GM19324 (cell line): ENCODE results near the gene PLET1.

Experiments used
- ATAC-seq: cut with Tn5 transposase; IDR thresholded peaks from one replicate; pipeline ENCODE4 v1.9.1; 2021; ENCODE audit warnings: mild to moderate bottlenecking, moderate library complexity; ENCODE audit not compliant: unreplicated experiment, low FRiP score

The PLET1 gene

GRCh38 chr11:112285841-112286311 is 25.2 kb upstream of the PLET1 start:
- ATAC-seq, result no peak

GRCh38 chr11:112281726-112282125 is 21.1 kb upstream of the PLET1 start:
- no peak for ATAC-seq

GRCh38 chr11:112280268-112281126 is 19.8 kb upstream of the PLET1 start:
- peak; percentile 69 for ATAC-seq

GRCh38 chr11:112279901-112280267 is 19.2 kb upstream of the PLET1 start:
- ATAC-seq, result peak; percentile 42

- ATAC-seq, result no peak
Observed at GRCh38 chr11:112278803-112279202, 18.1 kb upstream of the PLET1 start.

- ATAC-seq, result no peak
Observed at GRCh38 chr11:112277941-112278340, 17.3 kb upstream of the PLET1 start.

- ATAC-seq, result no peak
Observed at GRCh38 chr11:112277029-112277428, 16.4 kb upstream of the PLET1 start.

- no peak for ATAC-seq
Observed at GRCh38 chr11:112274007-112274783, 13.5 kb upstream of the PLET1 start.

- no peak for ATAC-seq
Observed at GRCh38 chr11:112273066-112273465, 12.4 kb upstream of the PLET1 start.

GRCh38 chr11:112271242-112271641 is 10.6 kb upstream of the PLET1 start:
- no peak for ATAC-seq

- ATAC-seq, result no peak
Observed at GRCh38 chr11:112270551-112271180, 10.0 kb upstream of the PLET1 start.

GRCh38 chr11:112269139-112269538 is 8.5 kb upstream of the PLET1 start:
- no peak for ATAC-seq

GRCh38 chr11:112268406-112268805 is 7.7 kb upstream of the PLET1 start:
- no peak for ATAC-seq

GRCh38 chr11:112267188-112267591 is 6.5 kb upstream of the PLET1 start:
- ATAC-seq, result no peak

GRCh38 chr11:112266410-112266778 is 5.7 kb upstream of the PLET1 start:
- ATAC-seq, result no peak

- no peak for ATAC-seq
Observed at GRCh38 chr11:112265659-112266409, 5.2 kb upstream of the PLET1 start.

GRCh38 chr11:112255067-112255720 is 5.5 kb downstream of the PLET1 start:
- no peak for ATAC-seq

- no peak for ATAC-seq
Observed at GRCh38 chr11:112253605-112254242, 6.9 kb downstream of the PLET1 start.

GRCh38 chr11:112249871-112250610 is 10.6 kb downstream of the PLET1 start:
- no peak for ATAC-seq
